Measurements from ENCODE around the gene TNF.
A peak's percentile ranks its signal among the peaks of the same experiment; 100 is the strongest.
"Not testable (repeated sequence)": the region's sequence is repeated elsewhere in the genome, so short reads cannot be mapped to it uniquely, and the experiment has no call there.

Gene TNF

GRCh38 chr6:31582230-31582643 is 6.9 kb downstream of the TNF start, which contains the start of gene LTB:
LTB (minus strand) TSS chr6:31582424; CDS start chr6:31582417, 7 bp downstream.
- peak within 1 kb of the TSS; percentile 95 for H3K4me3 Mint-ChIP-seq
- H3K36me3 Mint-ChIP-seq (ENCODE audit: low read depth) = peaks cover 54% of the 10 kb centered on the region
- H3K4me1 Mint-ChIP-seq (ENCODE audit: low read depth) = peaks cover 62% of the 10 kb centered on the region
- no peak for DNase-seq (ENCODE audit: low spot score)
- H3K9me3 Mint-ChIP-seq = no peaks in the 10 kb centered on the region
- no peaks in the 10 kb centered on the region for H3K27me3 Mint-ChIP-seq (ENCODE audit: low read depth)
- peak within 1 kb of the TSS; percentile 91 for H3K27ac Mint-ChIP-seq

GRCh38 chr6:31585491-31585890 is 10.1 kb downstream of the TNF start:
- DNase-seq (ENCODE audit: low spot score) = no peak
- Mint-ChIP-seq H3K27ac (peak overlapping the region; percentile 95), H3K4me1 (ENCODE audit: low read depth) (peaks cover 50% of the 10 kb centered on the region), H3K9me3 (no peaks in the 10 kb centered on the region), H3K4me3 (peak overlapping the region; percentile 78), H3K36me3 (ENCODE audit: low read depth) (peaks cover 37% of the 10 kb centered on the region), H3K27me3 (ENCODE audit: low read depth) (no peaks in the 10 kb centered on the region)

DNA sequence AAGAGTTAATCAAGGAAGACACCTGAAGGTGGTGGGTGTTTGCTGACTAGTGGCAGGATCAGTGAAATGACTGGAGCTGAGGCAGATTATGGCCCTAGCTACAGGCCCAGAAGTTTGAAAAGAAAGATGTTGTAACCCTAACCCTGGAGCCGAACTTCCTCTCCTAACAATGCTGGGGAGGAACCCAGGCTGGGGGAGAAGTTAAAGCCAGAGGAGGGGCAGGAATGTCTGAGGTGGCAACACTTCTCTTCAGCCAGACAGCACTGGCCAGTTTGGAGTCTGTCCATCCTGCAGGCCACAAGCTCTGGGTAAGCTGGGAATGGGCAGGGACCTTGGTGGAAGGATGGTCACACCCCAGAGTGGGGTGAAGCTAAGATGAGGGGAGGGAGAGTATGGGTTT is 10.6 kb downstream of the TNF start, which contains the start of gene LST1:
Gene LST1 (plus strand): TSS at position 270 of the 400 bp plus-strand sequence. CDS start 1,023 bp downstream, outside the sequence.
- no peaks in the 10 kb centered on the region for H3K27me3 Mint-ChIP-seq (ENCODE audit: low read depth)
- peaks cover 50% of the 10 kb centered on the region for H3K4me1 Mint-ChIP-seq (ENCODE audit: low read depth)
- no peak for DNase-seq (ENCODE audit: low spot score)
- H3K36me3 Mint-ChIP-seq (ENCODE audit: low read depth) = peaks cover 34% of the 10 kb centered on the region
- H3K27ac Mint-ChIP-seq = peak within 1 kb of the TSS; percentile 95
- peak within 1 kb of the TSS; percentile 78 for H3K4me3 Mint-ChIP-seq
- H3K9me3 Mint-ChIP-seq = no peaks in the 10 kb centered on the region

- Mint-ChIP-seq H3K27me3 (ENCODE audit: low read depth) (no peaks in the 10 kb centered on the region), H3K4me3 (peak overlapping the region; percentile 78), H3K9me3 (no peaks in the 10 kb centered on the region), H3K27ac (peak overlapping the region; percentile 95), H3K36me3 (ENCODE audit: low read depth) (peaks cover 26% of the 10 kb centered on the region), H3K4me1 (ENCODE audit: low read depth) (peaks cover 49% of the 10 kb centered on the region)
- no peak for DNase-seq (ENCODE audit: low spot score)
Measured at GRCh38 chr6:31586599-31587281, 11.4 kb downstream of the TNF start.

GRCh38 chr6:31587791-31588777 is 12.7 kb downstream of the TNF start:
- Mint-ChIP-seq H3K27me3 (ENCODE audit: low read depth) (no peaks in the 10 kb centered on the region), H3K36me3 (ENCODE audit: low read depth) (peaks cover 18% of the 10 kb centered on the region), H3K9me3 (no peaks in the 10 kb centered on the region), H3K4me1 (ENCODE audit: low read depth) (peaks cover 47% of the 10 kb centered on the region), H3K4me3 (peak overlapping the region; percentile 78), H3K27ac (peak overlapping the region; percentile 86)
- no peak for DNase-seq (ENCODE audit: low spot score)

DNA sequence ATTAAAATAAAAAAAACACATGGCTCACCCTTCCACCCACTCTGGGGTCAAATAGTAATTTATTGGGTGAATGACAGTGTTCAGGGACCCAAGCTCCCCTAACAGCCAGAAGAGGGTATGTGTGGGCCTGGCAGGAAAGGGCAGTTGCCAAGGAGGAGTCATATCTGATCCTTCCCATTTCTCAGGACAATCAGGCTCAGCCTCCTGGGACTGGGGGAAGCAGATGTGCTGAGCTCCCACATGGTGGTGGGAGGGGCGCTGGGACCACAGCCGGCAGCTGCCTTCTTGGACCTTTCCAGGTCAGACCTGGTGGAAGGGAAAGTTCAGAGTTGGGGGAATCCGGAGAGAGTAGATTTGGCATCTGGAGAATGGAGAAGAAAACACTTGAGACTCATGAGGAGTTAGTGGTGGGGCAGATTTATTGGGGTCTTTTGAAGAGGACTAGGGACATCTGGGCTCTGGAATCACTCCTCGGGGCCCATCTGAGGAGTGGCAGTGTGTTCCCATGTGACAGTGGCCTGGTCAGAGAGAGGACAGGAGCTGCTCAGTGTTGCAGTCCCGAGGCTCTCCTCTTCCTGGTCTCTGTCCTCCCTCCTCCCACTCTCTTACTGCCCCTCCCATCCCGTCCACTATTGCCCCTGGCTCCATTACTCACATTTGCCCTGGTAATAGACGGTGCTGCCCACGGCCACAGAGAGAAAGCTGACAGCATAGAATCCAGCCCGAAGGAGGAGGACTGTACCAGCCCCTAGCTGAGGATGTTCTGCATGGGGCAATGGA is 13.7 kb downstream of the TNF start:
- H3K36me3 Mint-ChIP-seq (ENCODE audit: low read depth) = peaks cover 18% of the 10 kb centered on the region
- H3K27me3 Mint-ChIP-seq (ENCODE audit: low read depth) = no peaks in the 10 kb centered on the region
- H3K4me1 Mint-ChIP-seq (ENCODE audit: low read depth) = peaks cover 50% of the 10 kb centered on the region
- H3K27ac Mint-ChIP-seq = peak overlapping the region; percentile 58
- DNase-seq (ENCODE audit: low spot score) = no peak
- H3K4me3 Mint-ChIP-seq = peak overlapping the region; percentile 19
- H3K9me3 Mint-ChIP-seq = no peaks in the 10 kb centered on the region

GRCh38 chr6:31590691-31591090 is 15.3 kb downstream of the TNF start:
- not testable (repeated sequence) for H3K9me3 Mint-ChIP-seq
- Mint-ChIP-seq H3K4me1 (ENCODE audit: low read depth) (peaks cover 49% of the 10 kb centered on the region), H3K4me3 (peak overlapping the region; percentile 14)

DNA sequence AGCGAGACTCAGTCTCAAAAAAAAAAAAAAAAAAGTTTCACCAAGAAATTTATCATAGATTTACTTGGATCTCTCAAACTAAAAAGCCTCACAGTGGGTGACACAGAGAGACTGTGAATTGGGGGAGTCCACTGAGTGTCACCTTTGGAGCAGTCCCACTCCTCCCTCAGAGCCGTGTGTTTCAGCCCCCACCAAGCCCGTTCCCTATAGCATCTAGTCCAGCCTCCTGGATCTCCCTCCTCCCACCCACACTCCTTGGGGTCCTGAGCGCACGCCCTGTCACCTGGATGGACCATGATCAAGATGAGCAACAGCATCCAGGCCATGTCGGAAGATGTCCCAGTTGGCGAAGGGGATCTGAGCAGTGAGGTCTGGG is 17.0 kb downstream of the TNF start:
- H3K27me3 Mint-ChIP-seq (ENCODE audit: low read depth) = no peaks in the 10 kb centered on the region
- peaks cover 11% of the 10 kb centered on the region for H3K36me3 Mint-ChIP-seq (ENCODE audit: low read depth)
- peak overlapping the region; percentile 88 for H3K27ac Mint-ChIP-seq
- H3K4me3 Mint-ChIP-seq = peak overlapping the region; percentile 75
- H3K4me1 Mint-ChIP-seq (ENCODE audit: low read depth) = peaks cover 37% of the 10 kb centered on the region
- DNase-seq (ENCODE audit: low spot score) = no peak
- H3K9me3 Mint-ChIP-seq = no peaks in the 10 kb centered on the region

More at GRCh38 chr6:31590691-31591090, 15.3 kb downstream of the TNF start:
- not testable (repeated sequence) for DNase-seq (ENCODE audit: low spot score); H3K27me3 Mint-ChIP-seq (ENCODE audit: low read depth)
- Mint-ChIP-seq H3K36me3 (ENCODE audit: low read depth) (peaks cover 14% of the 10 kb centered on the region), H3K27ac (peak overlapping the region; percentile 35)

GRCh38 chr6:31597006-31597405 is 21.6 kb downstream of the TNF start:
- Mint-ChIP-seq H3K9me3 (no peaks in the 10 kb centered on the region), H3K27ac (peak overlapping the region; percentile 10), H3K27me3 (ENCODE audit: low read depth) (no peaks in the 10 kb centered on the region), H3K4me1 (ENCODE audit: low read depth) (peaks cover 36% of the 10 kb centered on the region), H3K36me3 (ENCODE audit: low read depth) (no peaks in the 10 kb centered on the region), H3K4me3 (peak overlapping the region; percentile 34)
- no peak for DNase-seq (ENCODE audit: low spot score)

DNA sequence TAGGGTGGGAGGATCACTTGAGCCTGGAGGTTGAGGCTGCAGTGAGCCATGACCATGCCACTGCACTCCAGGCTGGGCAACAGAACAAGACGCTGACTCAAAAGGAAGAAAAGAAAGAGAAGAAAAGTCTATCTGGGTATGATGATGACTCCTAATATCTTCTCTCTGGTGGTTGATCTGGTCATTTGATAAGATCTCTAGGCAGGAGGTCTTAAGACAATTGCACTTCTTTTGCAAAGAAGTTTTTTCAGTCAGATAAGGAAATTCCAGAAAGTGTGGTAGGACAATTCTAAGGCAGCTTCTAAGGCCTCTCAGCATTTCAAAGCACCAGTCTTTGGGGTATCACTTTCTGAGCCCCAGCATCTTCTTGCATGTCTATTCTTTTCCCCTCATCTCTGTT is 32.0 kb downstream of the TNF start:
- Mint-ChIP-seq H3K36me3 (ENCODE audit: low read depth) (no peaks in the 10 kb centered on the region), H3K4me1 (ENCODE audit: low read depth) (peaks cover 6% of the 10 kb centered on the region), H3K9me3 (no peaks in the 10 kb centered on the region), H3K27ac (peak overlapping the region; percentile 38), H3K27me3 (ENCODE audit: low read depth) (no peaks in the 10 kb centered on the region), H3K4me3 (no peak overlapping the region)
- no peak for DNase-seq (ENCODE audit: low spot score)

DNA sequence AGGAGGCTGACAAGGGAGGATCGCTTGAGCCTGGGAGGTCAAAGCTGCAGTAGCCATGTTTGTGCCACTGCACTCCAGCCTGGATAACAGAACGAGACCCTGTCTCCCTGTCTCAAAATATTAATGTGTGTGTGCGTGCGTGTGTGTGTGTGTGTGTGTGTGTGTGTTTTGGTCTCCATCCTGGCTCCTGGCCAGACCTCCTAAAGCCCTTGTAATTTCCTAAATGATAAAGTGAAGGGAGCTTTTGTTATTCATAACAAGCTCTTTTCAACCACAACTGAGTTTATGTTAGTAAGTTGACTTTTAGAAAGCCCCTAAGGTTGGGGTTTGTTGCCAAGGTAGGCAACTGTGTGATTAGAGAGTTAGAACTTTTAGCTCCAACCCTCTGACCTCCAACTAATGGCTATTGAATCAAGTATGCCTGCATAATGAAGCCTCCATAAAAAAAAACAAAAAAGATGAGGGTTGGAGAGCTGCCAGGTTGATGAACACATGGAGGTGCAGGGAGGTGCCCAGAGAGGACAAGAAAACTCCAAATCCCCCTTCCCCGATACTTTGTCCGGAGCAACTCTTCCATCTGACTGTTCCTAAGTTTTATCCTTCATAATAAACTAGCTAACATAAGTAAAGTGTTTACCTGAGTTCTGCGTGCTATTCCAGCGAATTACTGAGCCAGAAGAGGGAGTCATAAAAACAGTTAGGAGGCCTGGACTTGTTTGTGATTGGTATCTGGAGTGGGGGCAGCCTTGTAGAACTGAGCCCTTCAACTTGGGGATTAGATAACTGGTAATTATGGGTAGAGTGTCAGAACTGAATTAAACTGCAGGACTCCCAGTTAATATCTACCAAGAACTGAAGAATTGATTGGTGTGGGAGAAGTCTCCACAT is 34.4 kb downstream of the TNF start:
- H3K27ac Mint-ChIP-seq = no peak overlapping the region
- H3K4me3 Mint-ChIP-seq = no peak overlapping the region
- H3K27me3 Mint-ChIP-seq (ENCODE audit: low read depth) = no peaks in the 10 kb centered on the region
- H3K4me1 Mint-ChIP-seq (ENCODE audit: low read depth) = peaks cover 13% of the 10 kb centered on the region
- no peaks in the 10 kb centered on the region for H3K9me3 Mint-ChIP-seq
- no peaks in the 10 kb centered on the region for H3K36me3 Mint-ChIP-seq (ENCODE audit: low read depth)
- DNase-seq (ENCODE audit: low spot score) = no peak

DNA sequence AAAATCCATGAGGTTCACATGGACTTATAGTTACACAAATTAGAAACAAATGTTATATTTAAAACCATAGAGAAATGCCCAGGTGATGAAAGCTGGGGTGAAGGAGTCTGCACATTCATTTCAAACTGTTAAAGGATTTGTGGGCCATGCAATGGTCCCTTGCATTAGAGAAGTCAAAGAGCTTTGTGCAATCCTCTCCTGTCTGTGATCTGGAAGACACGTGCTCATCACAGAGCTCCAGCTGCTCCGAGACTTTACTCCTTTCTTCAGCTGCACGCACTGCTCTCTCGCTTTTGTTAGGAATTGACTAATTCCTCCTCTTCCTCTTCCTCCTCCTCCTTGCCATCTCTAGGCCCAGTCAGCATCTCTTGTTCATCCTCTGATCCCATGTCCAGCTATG is 35.6 kb downstream of the TNF start:
- no peaks in the 10 kb centered on the region for H3K9me3 Mint-ChIP-seq
- no peaks in the 10 kb centered on the region for H3K36me3 Mint-ChIP-seq (ENCODE audit: low read depth)
- H3K4me1 Mint-ChIP-seq (ENCODE audit: low read depth) = peaks cover 23% of the 10 kb centered on the region
- no peak overlapping the region for H3K27ac Mint-ChIP-seq
- no peaks in the 10 kb centered on the region for H3K27me3 Mint-ChIP-seq (ENCODE audit: low read depth)
- DNase-seq (ENCODE audit: low spot score) = no peak
- H3K4me3 Mint-ChIP-seq = no peak overlapping the region
